DND-41 (cell line): ENCODE measurements around the gene ENTPD5.

ENCODE experiments used
- ATAC-seq: fragments of 200-7000 bp; cut with Tn5 transposase; 3 replicates; pipeline ENCODE4 v1.9.1; 2021; ENCODE audit warnings: low read depth; ENCODE audit not compliant: insufficient read depth
- DNase-seq: peaks from one replicate; pipeline ENCODE4 v3.0.0-alpha.2; 2020
- H2AFZ ChIP-seq: 2 replicates; pipeline ENCODE4 v1.6.0; 2012; ENCODE audit warnings: low read depth, low read length
- H3K27ac ChIP-seq: 2 replicates; pipeline ENCODE4 v1.5.1; 2012; ENCODE audit warnings: low read length, inconsistent platforms
- H3K27me3 ChIP-seq: fragments of 200-600 bp; sonication (generic); 2 replicates; pipeline ENCODE4 v1.6.0; 2012; ENCODE audit warnings: low read length, mild to moderate bottlenecking, inconsistent platforms; ENCODE audit not compliant: insufficient read depth, poor library complexity
- H3K36me3 ChIP-seq: 2 replicates; pipeline ENCODE4 v1.5.1; 2012; ENCODE audit warnings: low read length, inconsistent platforms; ENCODE audit not compliant: insufficient read depth
- H3K4me1 ChIP-seq: 2 replicates; pipeline ENCODE4 v1.5.1; 2012; ENCODE audit warnings: mild to moderate bottlenecking, low read length; ENCODE audit not compliant: insufficient read depth
- H3K4me2 ChIP-seq: 2 replicates; pipeline ENCODE4 v1.6.0; 2012; ENCODE audit warnings: mild to moderate bottlenecking, moderate library complexity, low read length, inconsistent platforms; ENCODE audit not compliant: insufficient read depth
- H3K4me3 ChIP-seq, 2 experiments: fragments of 200-600 bp in 1 of 2; shearing (Covaris generic) in 1 of 2; 2 replicates each; pipeline ENCODE4 v1.5.1; 2012 to 2016; ENCODE audit warnings: inconsistent platforms in 2 of 2, low read length in 2 of 2, mild to moderate bottlenecking in 2 of 2, low read depth in 1 of 2, moderate library complexity in 1 of 2
- H3K79me2 ChIP-seq: 2 replicates; pipeline ENCODE4 v1.6.0; 2012; ENCODE audit warnings: low read length, inconsistent platforms; ENCODE audit not compliant: insufficient read depth
- H3K9ac ChIP-seq: 2 replicates; pipeline ENCODE4 v1.6.0; 2012; ENCODE audit warnings: low read depth, mild to moderate bottlenecking, inconsistent platforms, low read length, moderate library complexity
- H3K9me3 ChIP-seq: 2 replicates; pipeline ENCODE4 v1.5.1; 2012; ENCODE audit warnings: low read length, moderate library complexity, mild to moderate bottlenecking, inconsistent platforms; ENCODE audit not compliant: insufficient read depth, severe bottlenecking
- H4K20me1 ChIP-seq: 2 replicates; pipeline ENCODE4 v1.6.0; 2012; ENCODE audit warnings: low read length; ENCODE audit not compliant: insufficient read depth
- EZH2 ChIP-seq: IDR thresholded peaks from 3 replicates; pipeline ENCODE4 v1.6.1; 2012; ENCODE audit warnings: borderline replicate concordance, low read depth, mild to moderate bottlenecking, moderate library complexity, low read length, inconsistent platforms; ENCODE audit not compliant: severe bottlenecking
- TF ChIP-seq, protein P1 (sequence below): IDR thresholded peaks from 2 replicates; pipeline ENCODE4 v1.5.1; 2012; ENCODE audit warnings: borderline replicate concordance, low read length, moderate library complexity, mild to moderate bottlenecking; ENCODE audit not compliant: poor library complexity, severe bottlenecking; ENCODE audit errors: extremely low read depth

The ENTPD5 gene

DNA sequence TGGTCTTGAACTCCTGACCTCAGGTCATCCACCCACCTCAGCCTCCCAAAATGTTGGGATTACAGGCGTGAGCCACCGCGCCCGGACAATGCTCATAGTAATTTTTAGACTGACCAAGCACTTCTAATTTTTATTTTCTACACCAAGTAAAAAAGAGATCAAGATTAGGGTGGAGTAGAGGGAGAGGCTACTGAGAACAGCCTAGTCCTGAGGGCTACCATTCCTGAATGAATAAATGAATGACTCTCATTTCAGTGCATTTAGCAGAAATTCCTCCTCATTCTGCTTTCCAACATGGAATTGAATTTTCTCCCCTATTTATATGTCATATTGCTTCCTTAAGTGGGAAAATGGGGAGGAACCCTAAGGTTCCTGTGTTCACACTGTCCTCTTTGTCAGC lies 26.4 kb upstream of the ENTPD5 start:
- Histone ChIP-seq H3K79me2 (no peaks in the 10 kb centered on the region), H3K4me3 (no peak overlapping the region), H3K4me1 (no peaks in the 10 kb centered on the region), H3K27ac (no peak overlapping the region), H3K27me3 (no peaks in the 10 kb centered on the region), H3K9me3 (no peaks in the 10 kb centered on the region), H3K36me3 (no peaks in the 10 kb centered on the region), H3K9ac (no peak overlapping the region), H4K20me1 (no peaks in the 10 kb centered on the region), H2AFZ (no peak overlapping the region), H3K4me2 (no peak overlapping the region)
- DNase-seq (no peak), ATAC-seq (no peak)
- TF ChIP-seq EZH2: no peak
- TF ChIP-seq, protein P1, sequence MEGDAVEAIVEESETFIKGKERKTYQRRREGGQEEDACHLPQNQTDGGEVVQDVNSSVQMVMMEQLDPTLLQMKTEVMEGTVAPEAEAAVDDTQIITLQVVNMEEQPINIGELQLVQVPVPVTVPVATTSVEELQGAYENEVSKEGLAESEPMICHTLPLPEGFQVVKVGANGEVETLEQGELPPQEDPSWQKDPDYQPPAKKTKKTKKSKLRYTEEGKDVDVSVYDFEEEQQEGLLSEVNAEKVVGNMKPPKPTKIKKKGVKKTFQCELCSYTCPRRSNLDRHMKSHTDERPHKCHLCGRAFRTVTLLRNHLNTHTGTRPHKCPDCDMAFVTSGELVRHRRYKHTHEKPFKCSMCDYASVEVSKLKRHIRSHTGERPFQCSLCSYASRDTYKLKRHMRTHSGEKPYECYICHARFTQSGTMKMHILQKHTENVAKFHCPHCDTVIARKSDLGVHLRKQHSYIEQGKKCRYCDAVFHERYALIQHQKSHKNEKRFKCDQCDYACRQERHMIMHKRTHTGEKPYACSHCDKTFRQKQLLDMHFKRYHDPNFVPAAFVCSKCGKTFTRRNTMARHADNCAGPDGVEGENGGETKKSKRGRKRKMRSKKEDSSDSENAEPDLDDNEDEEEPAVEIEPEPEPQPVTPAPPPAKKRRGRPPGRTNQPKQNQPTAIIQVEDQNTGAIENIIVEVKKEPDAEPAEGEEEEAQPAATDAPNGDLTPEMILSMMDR: no peak

- TF ChIP-seq, protein P1: no peak
- TF ChIP-seq EZH2: no peak
- DNase-seq (no peak), ATAC-seq (no peak)
- Histone ChIP-seq H2AFZ (no peak overlapping the region), H3K79me2 (no peaks in the 10 kb centered on the region), H4K20me1 (no peaks in the 10 kb centered on the region), H3K4me1 (no peaks in the 10 kb centered on the region), H3K9me3 (no peaks in the 10 kb centered on the region), H3K4me2 (no peak overlapping the region), H3K4me3 (no peak overlapping the region), H3K27ac (no peak overlapping the region), H3K9ac (no peak overlapping the region), H3K27me3 (no peaks in the 10 kb centered on the region), H3K36me3 (no peaks in the 10 kb centered on the region)
Measured at GRCh38 chr14:74042296-74042695, 23.2 kb upstream of the ENTPD5 start.

GRCh38 chr14:74038020-74038859 lies 19.2 kb upstream of the ENTPD5 start:
- H3K79me2 ChIP-seq: no peaks in the 10 kb centered on the region
- DNase-seq (peak; percentile 22), ATAC-seq (peak; percentile 80)
- no peaks in the 10 kb centered on the region for H3K27me3 ChIP-seq
- H3K4me3 ChIP-seq: no peak overlapping the region
- TF ChIP-seq, protein P1: peak; percentile 81
- no peak for TF ChIP-seq EZH2
- H3K27ac ChIP-seq: no peak overlapping the region
- no peaks in the 10 kb centered on the region for H3K36me3 ChIP-seq
- H3K4me2 ChIP-seq: no peak overlapping the region
- H3K9me3 ChIP-seq: no peaks in the 10 kb centered on the region
- no peak overlapping the region for H3K9ac ChIP-seq
- no peak overlapping the region for H2AFZ ChIP-seq
- no peaks in the 10 kb centered on the region for H3K4me1 ChIP-seq
- no peaks in the 10 kb centered on the region for H4K20me1 ChIP-seq
